ENCODE data around the gene AQP12B.

DNA sequence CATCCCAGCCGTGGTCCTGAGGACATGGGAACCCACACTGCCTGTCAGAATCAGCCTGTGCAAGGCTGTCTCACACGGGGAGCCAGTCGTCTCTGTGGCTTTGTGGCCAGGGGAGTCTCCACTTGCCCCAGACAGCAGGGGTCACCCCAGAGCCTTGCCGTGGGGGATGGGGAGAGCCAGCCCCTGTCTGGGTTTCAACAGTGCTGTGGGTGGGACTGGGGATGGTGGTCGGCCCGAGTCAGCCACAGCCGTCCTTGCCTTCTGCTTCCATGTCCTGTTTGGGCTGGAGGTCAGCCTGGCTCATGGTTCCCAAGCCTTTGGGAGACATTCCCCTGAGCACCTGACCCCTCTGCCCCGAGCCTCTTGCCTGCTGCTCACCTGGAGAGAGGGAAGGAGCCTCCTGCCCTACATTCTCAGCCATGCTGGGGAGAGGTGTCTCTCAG lies 37.8 kb downstream of the AQP12B start:
- TF ChIP-seq, protein P1, sequence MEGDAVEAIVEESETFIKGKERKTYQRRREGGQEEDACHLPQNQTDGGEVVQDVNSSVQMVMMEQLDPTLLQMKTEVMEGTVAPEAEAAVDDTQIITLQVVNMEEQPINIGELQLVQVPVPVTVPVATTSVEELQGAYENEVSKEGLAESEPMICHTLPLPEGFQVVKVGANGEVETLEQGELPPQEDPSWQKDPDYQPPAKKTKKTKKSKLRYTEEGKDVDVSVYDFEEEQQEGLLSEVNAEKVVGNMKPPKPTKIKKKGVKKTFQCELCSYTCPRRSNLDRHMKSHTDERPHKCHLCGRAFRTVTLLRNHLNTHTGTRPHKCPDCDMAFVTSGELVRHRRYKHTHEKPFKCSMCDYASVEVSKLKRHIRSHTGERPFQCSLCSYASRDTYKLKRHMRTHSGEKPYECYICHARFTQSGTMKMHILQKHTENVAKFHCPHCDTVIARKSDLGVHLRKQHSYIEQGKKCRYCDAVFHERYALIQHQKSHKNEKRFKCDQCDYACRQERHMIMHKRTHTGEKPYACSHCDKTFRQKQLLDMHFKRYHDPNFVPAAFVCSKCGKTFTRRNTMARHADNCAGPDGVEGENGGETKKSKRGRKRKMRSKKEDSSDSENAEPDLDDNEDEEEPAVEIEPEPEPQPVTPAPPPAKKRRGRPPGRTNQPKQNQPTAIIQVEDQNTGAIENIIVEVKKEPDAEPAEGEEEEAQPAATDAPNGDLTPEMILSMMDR (conservative IDR thresholded peaks at IDR 0.05) = no peak
- no peak for TF ChIP-seq ZFX (IDR thresholded peaks at IDR 0.05)
